Tibial nerve (tissue), 4 donors: ENCODE measurements around the gene MELTF. TPM values are rescaled to one million over a fixed set of nuclear protein-coding genes. Genes with fewer than 3 reads are reported as not detected.

Experiments
- DNase-seq, 2 donors: peaks; one replicate each; pipeline ENCODE4 v3.0.0-alpha.2; 2019; ENCODE audit warnings: low spot score in 2 of 2
- H3K27ac ChIP-seq, 4 donors: fragments of 200-600 bp; sonication (generic) in 3 of 4; one replicate each; pipeline ENCODE4 v1.5.1; 2017 to 2019; ENCODE audit warnings: mild to moderate bottlenecking in 1 of 4
- H3K27me3 ChIP-seq, 2 donors: fragments of 200-600 bp; sonication (generic) in 1 of 2; one replicate each; pipeline versions ENCODE4 v1.5.1 to v1.6.0; 2017 to 2019
- H3K36me3 ChIP-seq, 3 donors: fragments of 200-600 bp; sonication (generic); one replicate each; pipeline ENCODE4 v1.5.1; 2018 to 2019
- H3K4me1 ChIP-seq, 4 donors: fragments of 200-600 bp; sonication (generic) in 3 of 4; one replicate each; pipeline ENCODE4 v1.5.1; 2017 to 2019
- H3K4me3 ChIP-seq, 4 donors: fragments of 200-600 bp; sonication (generic) in 3 of 4; one replicate each; pipeline ENCODE4 v1.5.1; 2017 to 2019; ENCODE audit warnings: mild to moderate bottlenecking in 1 of 4, moderate library complexity in 1 of 4
- H3K9me3 ChIP-seq, 4 donors: fragments of 200-600 bp; sonication (generic) in 3 of 4; one replicate each; pipeline ENCODE4 v1.5.1; 2017 to 2019
- CTCF ChIP-seq, 5 experiments: fragments of 200-600 bp in 3 of 5; fragments of 450-650 bp in 2 of 5; sonication (generic) in 3 of 5; IDR thresholded peaks; one replicate each; pipeline ENCODE4 v1.5.1; 2016 to 2019; ENCODE audit warnings: antibody characterized with exemption in 5 of 5, mild to moderate bottlenecking in 3 of 5, moderate library complexity in 2 of 5
- EP300 ChIP-seq, 2 donors: sonication (generic); formaldehyde crosslinking; IDR thresholded peaks; one replicate each; pipeline ENCODE4 v1.6.1; 2017; ENCODE audit warnings: antibody characterized with exemption in 2 of 2, mild to moderate bottlenecking in 1 of 2
- POLR2A ChIP-seq, 2 donors: fragments of 450-650 bp; IDR thresholded peaks; one replicate each; pipeline ENCODE4 v1.6.1; 2017; ENCODE audit warnings: antibody characterized with exemption in 2 of 2, mild to moderate bottlenecking in 2 of 2, moderate library complexity in 2 of 2
- WGBS, 2 donors: methylation state at CpG; one replicate each; pipeline ENCODE4 v1.1.5; 2018; 5-methylcytosine and 5-hydroxymethylcytosine counted together
- total RNA-seq, 4 donors: library from RNA; depleted of rRNA; stranded (reverse); fragments of >200 nt; gene quantifications; one replicate each; pipeline ENCODE4 v1.1.0, GENCODE V29; 2016

MELTF gene
- total RNA-seq, 4 donors from 2014 or later = 3.3 to 8.8 (median 7.0) TPM

GRCh38 chr3:197021729-197022404 is 7.8 kb downstream of the MELTF start:
- TF ChIP-seq CTCF (IDR thresholded peaks at IDR 0.05) = no peak
- no peak for TF ChIP-seq EP300 (IDR thresholded peaks at IDR 0.05)
- TF ChIP-seq POLR2A (IDR thresholded peaks at IDR 0.05) = no peak
- no peak for DNase-seq
- H3K36me3 ChIP-seq = no peaks in the 10 kb centered on the region
- WGBS, 2 donors = 87 to 90% methylated on average over 15 of the region's 15 CpGs
- H3K4me1 ChIP-seq = peaks cover 0 to 13% (median 0%) of the 10 kb centered on the region in 4 donors
- no peak overlapping the region for H3K4me3 ChIP-seq
- H3K27ac ChIP-seq = no peak overlapping the region
- H3K27me3 ChIP-seq = peaks cover 0 to 12% of the 10 kb centered on the region in 2 donors
- H3K9me3 ChIP-seq = no peaks in the 10 kb centered on the region

- DNase-seq = no peak
- WGBS, 2 donors = 63 to 74% methylated on average over 8 to 10 of the region's 10 CpGs
- no peaks in the 10 kb centered on the region for H3K9me3 ChIP-seq
- no peak overlapping the region for H3K4me3 ChIP-seq
- H3K27me3 ChIP-seq = peaks cover 0 to 12% of the 10 kb centered on the region in 2 donors
- H3K4me1 ChIP-seq = peaks cover 0 to 13% (median 0%) of the 10 kb centered on the region in 4 donors
- H3K36me3 ChIP-seq = no peaks in the 10 kb centered on the region
- H3K27ac ChIP-seq = no peak overlapping the region
- TF ChIP-seq POLR2A (IDR thresholded peaks at IDR 0.05) (no peak), CTCF (IDR thresholded peaks at IDR 0.05) (no peak), EP300 (IDR thresholded peaks at IDR 0.05) (no peak)
Measured at GRCh38 chr3:197021231-197021630, 8.4 kb downstream of the MELTF start.

- Histone ChIP-seq H3K4me1 (peaks cover 0 to 13% (median 0%) of the 10 kb centered on the region in 4 donors), H3K27ac (no peak overlapping the region), H3K27me3 (peaks cover 0 to 12% of the 10 kb centered on the region in 2 donors), H3K4me3 (no peak overlapping the region), H3K9me3 (no peaks in the 10 kb centered on the region), H3K36me3 (no peaks in the 10 kb centered on the region)
- 81 to 83% methylated on average over 13 of the region's 13 CpGs for WGBS, 2 donors
- TF ChIP-seq EP300 (IDR thresholded peaks at IDR 0.05) = no peak
- TF ChIP-seq CTCF (IDR thresholded peaks at IDR 0.05) = no peak
- TF ChIP-seq POLR2A (IDR thresholded peaks at IDR 0.05) = no peak
- no peak for DNase-seq
Measured at GRCh38 chr3:197019535-197019934, 10.1 kb downstream of the MELTF start.

- Histone ChIP-seq H3K27ac (no peak overlapping the region), H3K9me3 (no peaks in the 10 kb centered on the region), H3K4me1 (peaks cover 0 to 13% (median 0%) of the 10 kb centered on the region in 4 donors), H3K36me3 (no peaks in the 10 kb centered on the region), H3K4me3 (no peak overlapping the region), H3K27me3 (peaks cover 0 to 8% of the 10 kb centered on the region in 2 donors)
- TF ChIP-seq POLR2A (IDR thresholded peaks at IDR 0.05) (no peak), EP300 (IDR thresholded peaks at IDR 0.05) (no peak), CTCF (IDR thresholded peaks at IDR 0.05) (no peak)
- 24 to 26% methylated on average over 6 of the region's 6 CpGs for WGBS, 2 donors
- no peak for DNase-seq
Measured at GRCh38 chr3:197019021-197019420, 10.6 kb downstream of the MELTF start.

GRCh38 chr3:197017003-197017402 is 12.6 kb downstream of the MELTF start:
- Histone ChIP-seq H3K9me3 (no peaks in the 10 kb centered on the region), H3K4me1 (no peaks in the 10 kb centered on the region), H3K4me3 (no peak overlapping the region), H3K27ac (no peak overlapping the region), H3K27me3 (peaks cover 0 to 5% of the 10 kb centered on the region in 2 donors), H3K36me3 (no peaks in the 10 kb centered on the region)
- WGBS, 2 donors = 91 to 99% methylated on average over 17 to 18 of the region's 18 CpGs
- TF ChIP-seq POLR2A (IDR thresholded peaks at IDR 0.05) (no peak), CTCF (IDR thresholded peaks at IDR 0.05) (no peak), EP300 (IDR thresholded peaks at IDR 0.05) (no peak)
- DNase-seq = no peak
